Large intestine (tissue), 3 donors: Measurements from ENCODE around the gene DDX23. TPM values are rescaled to one million over a fixed set of nuclear protein-coding genes. Genes with fewer than 3 reads are reported as not detected.
"Not testable (repeated sequence)": the region's sequence is repeated elsewhere in the genome, so short reads cannot be mapped to it uniquely, and the experiment has no call there.

Experiments used
- DNase-seq, 2 donors: peaks; one replicate each; pipeline versions ENCODE4 v3.0.0 to v3.0.0-alpha.2; 2013
- H3K27ac ChIP-seq: one replicate; pipeline ENCODE4 v1.5.1; 2013; ENCODE audit warnings: low read length
- H3K27me3 ChIP-seq: 2 replicates; pipeline ENCODE4 v1.6.1; 2013; ENCODE audit warnings: low read length; ENCODE audit not compliant: control insufficient read depth, insufficient read depth
- H3K36me3 ChIP-seq: 2 replicates; pipeline ENCODE4 v1.6.1; 2013; ENCODE audit warnings: low read length; ENCODE audit not compliant: control insufficient read depth, insufficient read depth
- H3K4me1 ChIP-seq: one replicate; pipeline ENCODE4 v1.6.1; 2013; ENCODE audit warnings: low read length; ENCODE audit not compliant: control insufficient read depth, insufficient read depth
- H3K4me3 ChIP-seq: one replicate; pipeline ENCODE4 v1.5.1; 2013; ENCODE audit warnings: low read length
- H3K9me3 ChIP-seq: one replicate; pipeline ENCODE4 v1.6.1; 2013; ENCODE audit warnings: mild to moderate bottlenecking, low read depth, low read length, moderate library complexity; ENCODE audit not compliant: control insufficient read depth
- WGBS: methylation state at CpG from one replicate; pipeline ENCODE4 v1.1.5; 2013; ENCODE audit warnings: low lambda C conversion rate; ENCODE audit not compliant: insufficient coverage; 5-methylcytosine and 5-hydroxymethylcytosine counted together
- polyA plus RNA-seq: library from polyadenylated mRNA; unstranded; fragments of 120-200 nt; gene quantifications from one replicate; pipeline ENCODE4 v1.2.1, GENCODE V29; 2013

Gene DDX23
- polyA plus RNA-seq, 1 donor: 90.9 TPM

- H3K4me3 ChIP-seq: peak overlapping the region; percentile 99
Measured at GRCh38 chr12:48852734-48853688, 1.0 kb upstream of the DDX23 start.

GRCh38 chr12:48842021-48842420, 9.9 kb downstream of the DDX23 start:
- H3K36me3 ChIP-seq: peaks cover 60% of the 10 kb centered on the region
- H3K4me1 ChIP-seq, H3K27me3 ChIP-seq, H3K9me3 ChIP-seq, H3K27ac ChIP-seq, DNase-seq, H3K4me3 ChIP-seq: not testable (repeated sequence)
- WGBS: no CpG with 5 or more reads among the region's 29 CpGs

More at GRCh38 chr12:48852734-48853688, 1.0 kb upstream of the DDX23 start:
- Histone ChIP-seq H3K36me3 (peaks cover 12% of the 10 kb centered on the region), H3K27me3 (no peaks in the 10 kb centered on the region), H3K27ac (peak overlapping the region; percentile 29), H3K4me1 (peaks cover 7% of the 10 kb centered on the region), H3K9me3 (no peaks in the 10 kb centered on the region)
- peak; percentile 81 to 86 for DNase-seq
- no CpG with 5 or more reads among the region's 11 CpGs for WGBS

GRCh38 chr12:48838048-48838447, 13.9 kb downstream of the DDX23 start:
- DNase-seq: no peak
- no peaks in the 10 kb centered on the region for H3K4me1 ChIP-seq
- H3K27me3 ChIP-seq: no peaks in the 10 kb centered on the region
- no CpG with 5 or more reads among the region's 4 CpGs for WGBS
- H3K36me3 ChIP-seq: peaks cover 63% of the 10 kb centered on the region
- no peak overlapping the region for H3K4me3 ChIP-seq
- no peak overlapping the region for H3K27ac ChIP-seq
- no peaks in the 10 kb centered on the region for H3K9me3 ChIP-seq

GRCh38 chr12:48832321-48833060, 19.5 kb downstream of the DDX23 start:
- peaks cover 92% of the 10 kb centered on the region for H3K36me3 ChIP-seq
- H3K4me3 ChIP-seq: no peak overlapping the region
- no peak overlapping the region for H3K27ac ChIP-seq
- no peaks in the 10 kb centered on the region for H3K4me1 ChIP-seq
- H3K27me3 ChIP-seq: no peaks in the 10 kb centered on the region
- WGBS: no CpG with 5 or more reads among the region's 12 CpGs
- H3K9me3 ChIP-seq: no peaks in the 10 kb centered on the region
- no peak for DNase-seq

GRCh38 chr12:48831257-48831656, 20.7 kb downstream of the DDX23 start:
- Histone ChIP-seq H3K4me3 (no peak overlapping the region), H3K4me1 (no peaks in the 10 kb centered on the region), H3K9me3 (no peaks in the 10 kb centered on the region), H3K36me3 (peaks cover 90% of the 10 kb centered on the region), H3K27me3 (no peaks in the 10 kb centered on the region), H3K27ac (no peak overlapping the region)
- no peak for DNase-seq
- WGBS: 98% methylated on average over 5 of the region's 6 CpGs

GRCh38 chr12:48828841-48829575, 23.0 kb downstream of the DDX23 start:
- Histone ChIP-seq H3K4me3 (no peak overlapping the region), H3K9me3 (no peaks in the 10 kb centered on the region), H3K27me3 (no peaks in the 10 kb centered on the region), H3K36me3 (peaks cover 87% of the 10 kb centered on the region), H3K4me1 (no peaks in the 10 kb centered on the region), H3K27ac (no peak overlapping the region)
- WGBS: no CpG with 5 or more reads among the region's 16 CpGs
- no peak for DNase-seq

- WGBS: no CpG with 5 or more reads among the region's 2 CpGs
- H3K27me3 ChIP-seq: no peaks in the 10 kb centered on the region
- peaks cover 85% of the 10 kb centered on the region for H3K36me3 ChIP-seq
- no peak overlapping the region for H3K4me3 ChIP-seq
- H3K9me3 ChIP-seq: no peaks in the 10 kb centered on the region
- no peak for DNase-seq
- H3K4me1 ChIP-seq: no peaks in the 10 kb centered on the region
- H3K27ac ChIP-seq: no peak overlapping the region
Measured at GRCh38 chr12:48828293-48828692, 23.7 kb downstream of the DDX23 start.

GRCh38 chr12:48827513-48828096, 24.4 kb downstream of the DDX23 start:
- Histone ChIP-seq H3K36me3 (peaks cover 78% of the 10 kb centered on the region), H3K9me3 (no peaks in the 10 kb centered on the region), H3K27ac (no peak overlapping the region), H3K4me1 (no peaks in the 10 kb centered on the region), H3K27me3 (no peaks in the 10 kb centered on the region), H3K4me3 (no peak overlapping the region)
- no peak for DNase-seq
- no CpG with 5 or more reads among the region's 17 CpGs for WGBS

GRCh38 chr12:48827026-48827425, 24.9 kb downstream of the DDX23 start:
- Histone ChIP-seq H3K36me3 (peaks cover 73% of the 10 kb centered on the region), H3K27ac (no peak overlapping the region), H3K9me3 (no peaks in the 10 kb centered on the region), H3K27me3 (no peaks in the 10 kb centered on the region), H3K4me3 (no peak overlapping the region), H3K4me1 (no peaks in the 10 kb centered on the region)
- 80% methylated on average over 1 of the region's 8 CpGs for WGBS
- no peak for DNase-seq
